ENCODE results near the gene GTF3C1.
A peak's percentile ranks its signal among the peaks of the same experiment; 100 is the strongest.

The GTF3C1 gene

GRCh38 chr16:27474041-27474440, 75.7 kb downstream of the GTF3C1 start:
- Mint-ChIP-seq H3K27me3 (no peaks in the 10 kb centered on the region), H3K4me1 (ENCODE audit: low read depth) (no peaks in the 10 kb centered on the region), H3K4me3 (no peak overlapping the region), H3K27ac (no peak overlapping the region), H3K9me3 (no peaks in the 10 kb centered on the region), H3K36me3 (ENCODE audit: low read depth) (peaks cover 77% of the 10 kb centered on the region)

DNA sequence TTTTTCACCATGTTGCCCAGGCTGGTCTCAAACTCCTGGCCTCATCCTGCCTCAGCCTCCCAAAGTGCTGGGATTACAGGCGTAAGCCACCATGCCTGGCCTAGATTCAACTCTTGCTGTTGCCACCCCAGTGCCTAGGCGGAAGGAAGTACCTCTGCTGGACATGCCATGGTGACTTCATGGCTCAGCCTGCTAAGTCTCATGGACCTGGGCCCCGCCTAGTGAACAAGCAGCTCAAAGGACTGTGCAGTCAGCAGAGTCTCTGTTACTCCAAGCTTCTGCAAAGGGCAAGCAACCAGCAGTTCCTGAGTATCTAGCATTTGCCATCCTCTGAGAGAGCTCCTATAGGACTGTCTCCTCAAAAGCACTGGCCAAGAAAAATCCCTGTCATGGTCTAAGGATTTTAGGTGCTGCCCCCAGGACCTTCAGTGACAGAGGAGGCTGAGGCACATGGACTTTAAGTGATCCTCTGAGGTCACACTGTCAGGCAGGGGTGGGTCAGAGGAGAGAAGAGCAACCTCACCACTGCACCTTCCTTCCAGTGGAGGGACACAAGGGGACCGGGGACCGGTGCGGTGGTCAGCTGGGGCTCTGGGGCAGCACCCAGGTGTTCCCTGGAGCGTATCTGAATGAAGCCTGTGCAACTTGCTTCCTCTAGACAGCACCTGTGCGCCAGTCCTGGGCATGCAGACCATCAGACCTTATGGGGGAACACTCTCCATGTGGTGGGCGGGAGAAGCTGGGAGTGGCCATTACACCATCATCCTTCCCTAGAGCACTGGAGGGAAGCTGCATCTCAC, 76.4 kb downstream of the GTF3C1 start:
- no peaks in the 10 kb centered on the region for H3K9me3 Mint-ChIP-seq
- H3K36me3 Mint-ChIP-seq (ENCODE audit: low read depth), result peaks cover 78% of the 10 kb centered on the region
- H3K4me3 Mint-ChIP-seq, result no peak overlapping the region
- no peaks in the 10 kb centered on the region for H3K27me3 Mint-ChIP-seq
- H3K4me1 Mint-ChIP-seq (ENCODE audit: low read depth), result no peaks in the 10 kb centered on the region
- no peak overlapping the region for H3K27ac Mint-ChIP-seq

DNA sequence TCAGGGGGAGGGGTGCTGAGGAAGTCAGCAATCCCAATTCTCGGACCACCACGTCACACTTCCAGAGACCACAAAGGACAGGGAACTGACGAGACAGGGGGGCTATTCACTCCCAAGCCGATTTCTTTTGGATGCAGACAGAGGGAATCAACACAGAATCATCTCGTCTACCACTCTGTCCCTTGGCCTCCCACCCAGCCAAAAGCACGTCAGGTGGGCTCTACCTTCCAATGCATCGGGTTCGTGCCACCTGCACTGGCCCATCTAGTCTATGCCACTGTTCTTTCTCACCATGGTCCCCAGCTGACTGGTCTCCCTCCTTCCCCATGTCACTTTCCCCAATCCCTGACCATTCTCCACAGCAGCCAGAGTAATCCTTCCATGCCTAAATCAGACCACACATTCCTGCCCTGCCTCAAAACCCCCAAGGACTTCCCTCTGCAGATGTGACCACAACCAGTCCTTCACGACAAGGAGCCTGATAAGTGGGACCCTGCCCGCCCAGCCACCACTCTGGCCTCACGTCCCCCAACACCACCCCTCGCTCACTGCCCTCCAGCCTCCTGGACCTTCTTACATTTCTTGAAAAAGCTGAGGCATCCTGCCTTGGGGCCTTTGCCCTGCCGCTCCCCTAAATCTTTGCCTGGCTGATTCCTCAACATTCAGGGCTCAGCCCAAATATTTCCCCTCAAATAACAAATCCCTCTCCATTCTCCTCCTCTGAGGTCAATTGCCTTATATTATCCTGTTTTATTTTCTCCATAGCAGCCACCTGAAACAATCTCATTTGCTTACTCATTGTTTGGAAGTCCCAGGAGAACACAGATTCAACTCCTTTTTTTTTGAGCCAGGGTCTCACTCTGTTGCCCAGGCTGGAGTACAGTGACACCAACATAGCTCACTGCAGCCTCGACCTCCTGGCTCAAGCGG, 77.4 kb downstream of the GTF3C1 start:
- no peaks in the 10 kb centered on the region for H3K27me3 Mint-ChIP-seq
- H3K4me1 Mint-ChIP-seq (ENCODE audit: low read depth), result no peaks in the 10 kb centered on the region
- peaks cover 77% of the 10 kb centered on the region for H3K36me3 Mint-ChIP-seq (ENCODE audit: low read depth)
- no peaks in the 10 kb centered on the region for H3K9me3 Mint-ChIP-seq
- no peak overlapping the region for H3K4me3 Mint-ChIP-seq
- no peak overlapping the region for H3K27ac Mint-ChIP-seq

DNA sequence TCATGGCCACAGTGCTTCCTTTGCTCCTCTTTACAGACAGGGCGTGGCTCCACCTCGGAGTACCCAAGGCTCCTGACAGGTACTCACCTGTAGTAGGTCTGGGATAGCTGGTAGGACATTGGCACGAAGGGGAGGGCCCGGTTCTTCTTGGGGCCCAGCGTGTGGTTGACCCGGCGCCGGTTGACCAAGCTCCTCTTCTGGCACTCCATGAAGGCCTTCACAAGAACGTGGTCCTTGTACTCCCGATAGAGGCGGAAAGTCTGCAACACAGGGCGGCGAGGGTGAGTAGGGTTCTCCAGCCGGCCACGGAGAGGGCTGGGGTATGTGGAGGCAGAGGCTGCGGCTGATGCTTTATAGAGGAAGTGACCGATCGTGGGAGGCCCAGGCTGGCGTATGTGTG, 78.1 kb downstream of the GTF3C1 start:
- no peaks in the 10 kb centered on the region for H3K4me1 Mint-ChIP-seq (ENCODE audit: low read depth)
- H3K36me3 Mint-ChIP-seq (ENCODE audit: low read depth), result peaks cover 77% of the 10 kb centered on the region
- H3K4me3 Mint-ChIP-seq, result no peak overlapping the region
- no peaks in the 10 kb centered on the region for H3K9me3 Mint-ChIP-seq
- no peak overlapping the region for H3K27ac Mint-ChIP-seq
- H3K27me3 Mint-ChIP-seq, result no peaks in the 10 kb centered on the region

- H3K4me1 Mint-ChIP-seq (ENCODE audit: low read depth), result no peaks in the 10 kb centered on the region
- H3K9me3 Mint-ChIP-seq, result no peaks in the 10 kb centered on the region
- H3K27me3 Mint-ChIP-seq, result no peaks in the 10 kb centered on the region
- H3K4me3 Mint-ChIP-seq, result no peak overlapping the region
- H3K36me3 Mint-ChIP-seq (ENCODE audit: low read depth), result peaks cover 80% of the 10 kb centered on the region
- no peak overlapping the region for H3K27ac Mint-ChIP-seq
These were observed 78.9 kb downstream of the GTF3C1 start for GRCh38 chr16:27470567-27471431.

- Mint-ChIP-seq H3K4me3 (no peak overlapping the region), H3K4me1 (ENCODE audit: low read depth) (peaks cover 13% of the 10 kb centered on the region), H3K36me3 (ENCODE audit: low read depth) (peaks cover 77% of the 10 kb centered on the region), H3K27ac (no peak overlapping the region), H3K27me3 (no peaks in the 10 kb centered on the region), H3K9me3 (no peaks in the 10 kb centered on the region)
These were observed 80.7 kb downstream of the GTF3C1 start for GRCh38 chr16:27468941-27469531.

GRCh38 chr16:27465483-27465879, 84.2 kb downstream of the GTF3C1 start:
- no peaks in the 10 kb centered on the region for H3K9me3 Mint-ChIP-seq
- H3K36me3 Mint-ChIP-seq (ENCODE audit: low read depth), result peaks cover 62% of the 10 kb centered on the region
- H3K27me3 Mint-ChIP-seq, result no peaks in the 10 kb centered on the region
- no peak overlapping the region for H3K4me3 Mint-ChIP-seq
- peaks cover 43% of the 10 kb centered on the region for H3K4me1 Mint-ChIP-seq (ENCODE audit: low read depth)
- peak overlapping the region; percentile 77 for H3K27ac Mint-ChIP-seq

DNA sequence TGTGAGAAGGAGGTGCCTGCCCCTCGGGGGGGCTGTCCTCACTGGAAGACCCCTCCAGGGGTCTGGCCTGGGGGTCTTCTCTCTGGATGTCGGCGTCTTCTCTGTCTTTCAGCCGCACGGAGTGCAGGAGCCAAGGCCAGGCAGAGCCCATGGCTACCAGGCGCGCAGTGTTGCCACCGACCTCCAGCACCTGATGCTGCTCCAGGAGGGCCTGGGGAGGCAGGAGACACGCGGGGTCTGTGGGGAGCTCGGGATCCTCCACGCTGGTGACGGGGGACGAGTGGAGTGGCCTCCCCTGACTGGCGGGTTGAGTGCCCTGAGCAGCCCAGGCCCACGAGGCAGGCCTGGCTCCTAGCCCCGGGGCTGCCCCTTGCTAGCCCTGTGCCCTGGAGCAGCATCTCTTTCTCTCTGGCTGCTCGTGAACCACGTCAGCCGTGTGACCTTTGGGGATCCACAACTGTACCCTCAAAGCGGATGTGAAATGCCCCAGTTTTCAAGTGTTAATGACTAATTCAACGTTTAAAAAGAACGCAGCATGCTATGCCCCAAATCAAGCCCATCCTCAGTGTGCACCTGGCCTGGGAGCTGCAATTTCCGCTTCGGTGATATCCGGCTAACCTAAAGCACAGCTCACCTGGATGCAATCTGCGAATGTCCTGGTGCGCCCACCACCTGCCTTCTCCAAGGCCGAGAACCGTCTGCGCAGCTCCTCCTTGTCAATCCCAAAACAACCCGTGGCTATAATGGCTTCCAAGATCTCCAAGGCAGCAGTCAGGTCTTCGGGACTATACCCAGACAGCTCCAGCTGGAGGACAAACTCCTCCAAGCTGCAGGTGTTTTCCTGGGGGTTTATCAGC, 84.9 kb downstream of the GTF3C1 start:
- H3K4me1 Mint-ChIP-seq (ENCODE audit: low read depth), result peaks cover 47% of the 10 kb centered on the region
- peak overlapping the region; percentile 43 for H3K4me3 Mint-ChIP-seq
- H3K27ac Mint-ChIP-seq, result peak overlapping the region; percentile 77
- peaks cover 55% of the 10 kb centered on the region for H3K36me3 Mint-ChIP-seq (ENCODE audit: low read depth)
- no peaks in the 10 kb centered on the region for H3K9me3 Mint-ChIP-seq
- H3K27me3 Mint-ChIP-seq, result no peaks in the 10 kb centered on the region

DNA sequence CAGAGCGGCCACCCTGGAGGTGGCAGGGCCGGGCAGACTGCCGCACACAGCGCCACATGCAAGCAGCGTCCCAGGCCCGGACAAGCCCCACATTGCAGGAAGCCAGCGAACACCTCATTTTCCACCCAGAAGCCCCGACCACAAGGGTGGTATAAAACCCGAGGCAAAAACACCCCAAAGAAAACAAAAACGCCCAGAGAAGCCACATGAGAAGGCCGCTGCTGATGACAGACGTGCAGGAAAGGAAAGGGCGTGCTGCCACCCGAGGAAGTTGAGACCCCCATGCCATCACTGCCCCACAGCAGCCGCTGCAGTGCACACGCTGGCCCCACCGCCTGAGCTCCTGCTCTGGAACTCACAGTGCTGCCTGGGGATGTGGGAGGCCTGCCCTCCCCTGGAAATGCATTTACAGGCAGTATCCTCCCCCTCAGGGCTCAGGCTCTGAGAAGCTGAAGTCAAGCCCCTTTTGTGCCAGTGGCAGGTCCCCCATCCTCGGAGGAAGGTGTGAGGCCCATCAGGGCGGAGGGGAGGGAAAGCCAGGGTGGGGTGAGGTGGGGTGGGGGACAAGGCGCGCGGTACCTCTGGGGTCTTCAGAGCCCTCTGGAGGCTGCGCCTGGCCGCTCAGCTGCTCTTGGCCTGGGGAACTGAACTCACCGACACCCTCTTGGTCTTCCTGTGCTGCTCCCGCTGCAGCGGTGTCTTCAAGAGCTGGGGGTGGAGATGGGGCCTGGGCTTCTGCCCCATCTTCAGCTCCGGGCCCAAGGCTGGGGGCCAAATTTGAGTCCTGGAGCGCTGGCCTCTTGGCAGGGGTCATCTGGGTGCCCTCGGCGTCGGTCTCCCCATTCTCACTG, 85.7 kb downstream of the GTF3C1 start:
- H3K4me1 Mint-ChIP-seq (ENCODE audit: low read depth), result peaks cover 50% of the 10 kb centered on the region
- H3K27ac Mint-ChIP-seq, result peak overlapping the region; percentile 87
- peaks cover 51% of the 10 kb centered on the region for H3K36me3 Mint-ChIP-seq (ENCODE audit: low read depth)
- H3K27me3 Mint-ChIP-seq, result no peaks in the 10 kb centered on the region
- no peaks in the 10 kb centered on the region for H3K9me3 Mint-ChIP-seq
- H3K4me3 Mint-ChIP-seq, result peak overlapping the region; percentile 71

DNA sequence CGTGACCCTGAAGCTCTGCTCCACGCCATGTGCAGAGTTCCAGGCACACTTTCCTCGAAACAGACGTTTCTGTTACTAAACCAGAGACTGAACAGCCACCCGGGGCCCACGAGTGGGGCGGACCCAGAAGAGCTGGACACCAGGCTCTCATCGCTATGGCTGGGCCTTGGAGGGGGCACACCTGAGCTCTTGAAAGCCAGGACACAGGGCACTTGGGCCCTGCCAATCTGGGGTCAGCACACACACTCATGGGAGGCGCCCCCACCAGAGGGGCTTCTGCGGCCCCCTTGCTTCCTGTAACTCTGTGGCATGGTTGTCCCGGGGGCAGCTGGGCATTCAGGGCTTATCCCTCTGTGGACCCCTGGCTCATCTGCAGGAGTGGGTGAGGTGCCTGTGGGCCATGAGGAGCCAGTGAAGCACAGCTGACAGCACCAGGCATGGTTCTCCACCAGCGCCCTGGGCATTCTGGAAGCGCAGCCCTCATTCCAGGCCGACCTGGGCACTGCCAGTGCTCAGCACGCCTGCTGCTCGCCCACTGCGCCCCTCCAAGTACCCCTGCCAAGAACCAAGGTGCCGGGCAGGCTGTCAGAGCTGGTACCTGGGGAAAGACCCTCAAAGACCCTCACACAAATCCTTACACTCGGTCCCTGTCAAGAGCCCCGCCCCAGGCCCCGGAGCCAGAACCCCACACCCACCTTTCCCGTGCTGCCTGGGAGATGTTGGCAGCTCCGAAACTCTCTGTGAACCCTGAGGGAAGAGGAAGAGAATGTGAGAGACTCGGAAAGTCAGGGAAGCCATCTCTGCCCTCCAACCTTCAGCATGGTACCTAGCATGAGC, 86.6 kb downstream of the GTF3C1 start:
- H3K36me3 Mint-ChIP-seq (ENCODE audit: low read depth), result peaks cover 46% of the 10 kb centered on the region
- peak overlapping the region; percentile 87 for H3K27ac Mint-ChIP-seq
- H3K9me3 Mint-ChIP-seq, result no peaks in the 10 kb centered on the region
- H3K4me1 Mint-ChIP-seq (ENCODE audit: low read depth), result peaks cover 50% of the 10 kb centered on the region
- H3K4me3 Mint-ChIP-seq, result peak overlapping the region; percentile 71
- no peaks in the 10 kb centered on the region for H3K27me3 Mint-ChIP-seq

DNA sequence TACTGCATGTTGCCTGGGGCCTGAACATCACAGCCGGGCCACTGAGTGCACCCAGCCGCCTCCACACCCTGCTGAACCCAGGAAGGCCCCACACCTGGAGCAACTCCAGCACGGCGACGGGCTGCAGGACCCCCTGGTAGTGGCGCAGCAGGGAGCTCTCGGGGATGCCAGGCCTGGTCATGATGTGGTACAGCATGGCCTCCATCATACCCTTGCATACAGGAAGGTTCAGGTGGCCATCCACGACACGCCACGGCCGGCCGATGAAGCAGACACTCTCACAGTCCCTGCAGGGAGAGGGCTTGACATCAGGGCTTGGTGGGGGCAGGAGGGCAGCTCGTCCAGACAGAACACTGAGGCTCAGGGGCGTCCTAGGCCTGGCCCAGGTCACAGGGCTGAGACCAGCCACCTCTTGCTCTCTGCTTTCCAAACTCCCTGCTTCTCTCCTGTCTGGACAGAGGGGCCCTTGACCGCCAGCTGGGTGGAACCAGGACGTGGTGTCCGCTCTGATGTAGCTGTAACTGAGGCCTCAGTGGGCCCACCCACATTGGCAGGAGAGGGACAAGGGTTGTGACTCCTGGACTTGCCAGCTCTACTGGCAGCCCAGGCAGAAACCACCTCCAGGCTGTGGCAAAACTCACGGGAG, 87.4 kb downstream of the GTF3C1 start:
- Mint-ChIP-seq H3K27ac (no peak overlapping the region), H3K4me1 (ENCODE audit: low read depth) (peaks cover 52% of the 10 kb centered on the region)

More for the DNA sequence above, 87.4 kb downstream of the GTF3C1 start:
- no peak overlapping the region for H3K4me3 Mint-ChIP-seq
- H3K9me3 Mint-ChIP-seq, result no peaks in the 10 kb centered on the region
- H3K36me3 Mint-ChIP-seq (ENCODE audit: low read depth), result peaks cover 39% of the 10 kb centered on the region
- no peaks in the 10 kb centered on the region for H3K27me3 Mint-ChIP-seq

Measured in stimulated activated naive CD8-positive, alpha-beta T cell treated with anti-CD3 and anti-CD28 coated beads, Interleukin-15, Interleukin-2, amounts not matched to agents 100 ng/mL and 50 ng/mL, for 24 hours (primary cell).